HUES6 (cell line): Measurements from ENCODE around the gene KDM4C.

Experiments
- H3K27ac ChIP-seq: 2 replicates; pipeline ENCODE4 v1.7.0; 2013; ENCODE audit warnings: low read depth, mild to moderate bottlenecking, low read length, inconsistent platforms
- H3K27me3 ChIP-seq: 2 replicates; pipeline ENCODE4 v1.6.1; 2013; ENCODE audit warnings: low read length; ENCODE audit not compliant: control insufficient read depth, insufficient read depth
- H3K36me3 ChIP-seq: 2 replicates; pipeline ENCODE4 v1.6.1; 2013; ENCODE audit warnings: low read length; ENCODE audit not compliant: control insufficient read depth, insufficient read depth
- H3K4me1 ChIP-seq: 2 replicates; pipeline ENCODE4 v1.6.1; 2013; ENCODE audit warnings: low read length; ENCODE audit not compliant: control insufficient read depth, insufficient read depth
- H3K4me3 ChIP-seq: 2 replicates; pipeline ENCODE4 v1.5.1; 2013; ENCODE audit warnings: low read depth, low read length
- H3K9ac ChIP-seq: one replicate; pipeline ENCODE4 v1.6.1; 2013; ENCODE audit warnings: mild to moderate bottlenecking, low read length
- H3K9me3 ChIP-seq: 2 replicates; pipeline ENCODE4 v1.6.1; 2013; ENCODE audit warnings: low read depth, low read length; ENCODE audit not compliant: control insufficient read depth, insufficient read depth

The KDM4C gene

DNA sequence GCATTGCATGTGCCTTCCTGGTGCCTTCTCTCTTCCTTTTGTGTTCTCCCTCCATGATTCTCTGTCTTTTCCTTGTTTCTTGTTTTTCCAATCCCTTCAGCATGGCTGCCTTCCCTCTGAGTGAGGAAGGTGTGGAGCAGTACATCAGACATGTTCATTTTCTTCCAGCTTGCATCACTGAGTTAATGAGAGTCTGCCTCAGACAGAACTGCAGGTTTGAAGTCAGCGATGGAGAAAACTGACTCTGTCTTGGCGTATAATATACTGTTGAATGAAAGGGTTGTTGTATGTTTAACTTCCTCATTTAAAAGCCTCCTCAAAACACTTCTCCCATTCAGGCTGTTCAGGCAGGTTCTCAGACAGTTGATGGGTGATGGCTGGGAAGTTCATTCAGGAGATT is 129.3 kb downstream of the KDM4C start:
- H3K36me3 ChIP-seq = peaks cover 3% of the 10 kb centered on the region; the same call in 1 of the 2 replicates
- no peak overlapping the region for H3K9ac ChIP-seq
- no peak overlapping the region for H3K4me3 ChIP-seq
- H3K4me1 ChIP-seq = no peaks in the 10 kb centered on the region
- H3K9me3 ChIP-seq = no peaks in the 10 kb centered on the region
- no peaks in the 10 kb centered on the region for H3K27me3 ChIP-seq
- H3K27ac ChIP-seq = no peak overlapping the region

- Histone ChIP-seq H3K4me1 (no peaks in the 10 kb centered on the region), H3K36me3 (peaks cover 11% of the 10 kb centered on the region; the same call in 1 of the 2 replicates), H3K27me3 (no peaks in the 10 kb centered on the region), H3K9ac (no peak overlapping the region), H3K9me3 (no peaks in the 10 kb centered on the region), H3K4me3 (no peak overlapping the region), H3K27ac (no peak overlapping the region)
These were observed 132.1 kb downstream of the KDM4C start for GRCh38 chr9:6889868-6890267.

DNA sequence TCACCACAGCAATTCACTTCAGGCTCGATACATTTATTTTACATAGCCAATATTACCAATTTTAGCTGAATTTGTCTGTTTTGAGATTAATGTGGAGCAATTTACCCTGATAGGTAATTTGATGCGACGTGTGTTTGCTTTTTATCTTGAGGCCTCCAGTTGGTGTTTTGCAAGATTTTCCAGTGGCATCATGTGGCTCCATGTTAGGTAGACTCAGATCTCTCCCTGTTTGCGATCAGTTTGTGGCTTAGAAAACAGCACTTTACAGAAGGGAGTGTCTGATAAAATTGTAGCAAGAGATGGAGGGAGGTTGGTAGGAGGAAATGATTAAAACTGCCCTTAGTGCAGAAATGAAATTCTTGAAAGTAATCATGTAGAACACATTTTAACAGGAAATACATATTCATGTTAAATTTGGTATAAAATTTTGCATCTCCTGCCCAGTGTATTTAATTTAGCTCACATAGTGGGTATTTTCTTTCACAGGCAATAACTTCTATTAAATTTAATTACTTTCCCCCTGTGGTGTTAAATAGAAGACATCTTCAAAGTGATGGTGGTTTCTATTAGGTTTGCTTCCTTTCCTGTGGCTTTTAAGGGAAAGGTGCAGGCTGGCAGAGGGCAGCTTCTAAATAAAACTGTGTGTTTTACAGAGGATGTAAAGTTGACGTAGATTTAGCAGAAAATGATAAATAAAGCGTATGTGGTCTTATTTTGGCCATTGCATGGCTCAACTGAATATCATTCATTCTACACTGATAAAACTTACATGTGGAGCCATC is 135.8 kb downstream of the KDM4C start:
- Histone ChIP-seq H3K9ac (no peak overlapping the region), H3K36me3 (peaks cover 9% of the 10 kb centered on the region; the same call in 1 of the 2 replicates), H3K27ac (no peak overlapping the region), H3K4me1 (no peaks in the 10 kb centered on the region), H3K27me3 (no peaks in the 10 kb centered on the region), H3K4me3 (no peak overlapping the region), H3K9me3 (no peaks in the 10 kb centered on the region)

DNA sequence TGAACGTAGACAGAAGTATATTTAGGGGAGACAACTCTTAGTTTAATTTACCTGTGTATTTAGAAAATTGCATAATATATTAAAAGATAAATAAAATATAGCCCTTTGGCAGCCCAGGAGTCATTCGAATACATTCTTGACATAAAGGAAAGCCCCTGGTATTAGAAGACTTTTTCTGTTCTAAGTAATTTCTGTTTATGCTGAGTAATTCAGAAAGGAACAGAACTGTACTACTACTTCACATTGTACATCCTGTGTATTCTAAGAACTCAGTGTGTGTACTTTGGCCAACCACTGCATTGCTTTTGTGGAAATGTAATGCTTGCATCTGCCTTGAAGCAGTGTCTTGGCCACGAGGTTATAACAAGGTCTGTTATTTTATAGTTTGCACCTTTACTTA is 136.4 kb downstream of the KDM4C start:
- H3K27ac ChIP-seq = no peak overlapping the region
- H3K4me3 ChIP-seq = no peak overlapping the region
- no peaks in the 10 kb centered on the region for H3K4me1 ChIP-seq
- H3K36me3 ChIP-seq = peaks cover 9% of the 10 kb centered on the region; the same call in 1 of the 2 replicates
- H3K9ac ChIP-seq = no peak overlapping the region
- H3K9me3 ChIP-seq = no peaks in the 10 kb centered on the region
- H3K27me3 ChIP-seq = no peaks in the 10 kb centered on the region

GRCh38 chr9:6895754-6896153 is 138.0 kb downstream of the KDM4C start:
- H3K4me1 ChIP-seq = no peaks in the 10 kb centered on the region
- no peak overlapping the region for H3K27ac ChIP-seq
- no peaks in the 10 kb centered on the region for H3K9me3 ChIP-seq
- H3K4me3 ChIP-seq = no peak overlapping the region
- H3K36me3 ChIP-seq = peaks cover 9% of the 10 kb centered on the region; the same call in 1 of the 2 replicates
- H3K9ac ChIP-seq = no peak overlapping the region
- no peaks in the 10 kb centered on the region for H3K27me3 ChIP-seq

GRCh38 chr9:6896562-6896961 is 138.8 kb downstream of the KDM4C start:
- Histone ChIP-seq H3K4me3 (no peak overlapping the region), H3K9ac (no peak overlapping the region), H3K4me1 (peaks cover 4% of the 10 kb centered on the region; the same call in 1 of the 2 replicates), H3K27me3 (no peaks in the 10 kb centered on the region), H3K9me3 (no peaks in the 10 kb centered on the region), H3K27ac (no peak overlapping the region), H3K36me3 (peaks cover 9% of the 10 kb centered on the region; the same call in 1 of the 2 replicates)

GRCh38 chr9:6897207-6897822 is 139.5 kb downstream of the KDM4C start:
- peaks cover 9% of the 10 kb centered on the region; the same call in 1 of the 2 replicates for H3K36me3 ChIP-seq
- H3K4me3 ChIP-seq = no peak overlapping the region
- no peak overlapping the region for H3K27ac ChIP-seq
- peaks cover 8% of the 10 kb centered on the region for H3K4me1 ChIP-seq
- no peak overlapping the region for H3K9ac ChIP-seq
- no peaks in the 10 kb centered on the region for H3K9me3 ChIP-seq
- H3K27me3 ChIP-seq = no peaks in the 10 kb centered on the region

GRCh38 chr9:6897898-6898302 is 140.1 kb downstream of the KDM4C start:
- no peak overlapping the region for H3K9ac ChIP-seq
- H3K27ac ChIP-seq = no peak overlapping the region
- H3K27me3 ChIP-seq = no peaks in the 10 kb centered on the region
- peaks cover 13% of the 10 kb centered on the region for H3K4me1 ChIP-seq
- H3K4me3 ChIP-seq = no peak overlapping the region
- H3K36me3 ChIP-seq = peaks cover 9% of the 10 kb centered on the region; the same call in 1 of the 2 replicates
- H3K9me3 ChIP-seq = no peaks in the 10 kb centered on the region

- no peaks in the 10 kb centered on the region for H3K9me3 ChIP-seq
- H3K27ac ChIP-seq = no peak overlapping the region
- no peaks in the 10 kb centered on the region for H3K27me3 ChIP-seq
- no peak overlapping the region for H3K4me3 ChIP-seq
- peaks cover 3% of the 10 kb centered on the region; the same call in 1 of the 2 replicates for H3K36me3 ChIP-seq
- no peak overlapping the region for H3K9ac ChIP-seq
- H3K4me1 ChIP-seq = peaks cover 13% of the 10 kb centered on the region
These were observed 141.5 kb downstream of the KDM4C start for GRCh38 chr9:6899274-6899673.

GRCh38 chr9:6900440-6900883 is 142.7 kb downstream of the KDM4C start:
- Histone ChIP-seq H3K36me3 (no peaks in the 10 kb centered on the region), H3K27me3 (no peaks in the 10 kb centered on the region), H3K9ac (no peak overlapping the region), H3K4me1 (peaks cover 13% of the 10 kb centered on the region), H3K4me3 (no peak overlapping the region), H3K27ac (no peak overlapping the region), H3K9me3 (no peaks in the 10 kb centered on the region)

DNA sequence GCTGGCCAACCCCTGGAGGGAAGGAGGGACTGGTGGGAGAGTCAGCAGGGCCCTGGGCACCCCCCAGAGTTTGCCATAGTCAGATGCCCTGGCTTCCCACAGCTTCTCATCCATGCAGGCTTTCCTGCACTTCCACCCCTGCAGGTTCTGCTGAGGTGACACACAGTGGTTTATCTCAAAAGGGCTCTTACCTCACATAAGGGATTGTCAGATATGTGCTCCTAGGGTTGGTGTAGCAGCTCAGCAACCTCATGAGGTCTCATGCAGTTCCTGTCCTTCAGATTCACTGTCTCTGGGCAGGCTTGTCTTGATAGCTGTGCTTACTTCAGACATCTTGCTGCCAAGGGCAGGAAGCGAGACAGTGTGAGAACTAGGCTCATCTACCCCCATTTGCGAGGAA is 143.4 kb downstream of the KDM4C start:
- Histone ChIP-seq H3K4me3 (no peak overlapping the region), H3K36me3 (no peaks in the 10 kb centered on the region), H3K9me3 (no peaks in the 10 kb centered on the region), H3K27ac (no peak overlapping the region), H3K4me1 (peaks cover 13% of the 10 kb centered on the region), H3K9ac (no peak overlapping the region), H3K27me3 (no peaks in the 10 kb centered on the region)
